Measurements from ENCODE around the gene SLC35F3.
"Not testable (repeated sequence)": the region's sequence is repeated elsewhere in the genome, so short reads cannot be mapped to it uniquely, and the experiment has no call there.

Gene SLC35F3

GRCh38 chr1:234152344-234152743 is 247.9 kb downstream of the SLC35F3 start:
- not testable (repeated sequence) for DNase-seq

- DNase-seq, result no peak
Observed at GRCh38 chr1:234154320-234155251, 250.1 kb downstream of the SLC35F3 start.

- DNase-seq, result no peak
Observed at GRCh38 chr1:234162661-234163060, 258.2 kb downstream of the SLC35F3 start.

- DNase-seq, result no peak
Observed at GRCh38 chr1:234163267-234163919, 258.9 kb downstream of the SLC35F3 start.

- no peak for DNase-seq
Observed at GRCh38 chr1:234164098-234164709, 259.7 kb downstream of the SLC35F3 start.

GRCh38 chr1:234168061-234168724 is 263.7 kb downstream of the SLC35F3 start:
- no peak for DNase-seq

- no peak for DNase-seq
Observed at GRCh38 chr1:234169161-234169849, 264.8 kb downstream of the SLC35F3 start.

- DNase-seq, result no peak
Observed at GRCh38 chr1:234170067-234170466, 265.6 kb downstream of the SLC35F3 start.

- DNase-seq, result no peak
Observed at GRCh38 chr1:234170622-234171021, 266.1 kb downstream of the SLC35F3 start.

GRCh38 chr1:234173968-234174367 is 269.5 kb downstream of the SLC35F3 start:
- no peak for DNase-seq

- DNase-seq, result no peak
Observed at GRCh38 chr1:234175363-234175762, 270.9 kb downstream of the SLC35F3 start.

GRCh38 chr1:234176000-234176399 is 271.5 kb downstream of the SLC35F3 start:
- no peak for DNase-seq

- DNase-seq, result not testable (repeated sequence)
Observed at GRCh38 chr1:234176847-234177246, 272.4 kb downstream of the SLC35F3 start.

- no peak for DNase-seq
Observed at GRCh38 chr1:234185438-234185837, 281.0 kb downstream of the SLC35F3 start.

- no peak for DNase-seq
Observed at GRCh38 chr1:234186037-234186688, 281.7 kb downstream of the SLC35F3 start.

- no peak for DNase-seq
Observed at GRCh38 chr1:234188454-234188792, 283.9 kb downstream of the SLC35F3 start.

GRCh38 chr1:234197839-234198238 is 293.4 kb downstream of the SLC35F3 start:
- DNase-seq, result no peak

GRCh38 chr1:234199476-234200127 is 295.1 kb downstream of the SLC35F3 start:
- DNase-seq, result no peak

GRCh38 chr1:234200566-234200965 is 296.1 kb downstream of the SLC35F3 start:
- no peak for DNase-seq

- DNase-seq, result no peak
Observed at GRCh38 chr1:234201600-234201999, 297.1 kb downstream of the SLC35F3 start.

- no peak for DNase-seq
Observed at GRCh38 chr1:234205966-234206365, 301.5 kb downstream of the SLC35F3 start.

Data from activated CD4-positive, alpha-beta T cell treated with anti-CD3 and anti-CD28 coated beads, Interleukin-2, amount 50 U/mL, for 1 hour (primary cell).